Tibial artery (tissue), 4 donors: ENCODE measurements around the gene HSPB6.
A peak's percentile ranks its signal among the peaks of the same experiment; 100 is the strongest.

Source experiments
- DNase-seq, 2 donors: peaks; one replicate each; pipeline ENCODE4 v3.0.0-alpha.2; 2019
- H3K27ac ChIP-seq, 2 donors: fragments of 200-600 bp; sonication (generic) in 1 of 2; 1 replicate in 1 of 2; 2 replicates in 1 of 2; pipeline ENCODE4 v1.5.1; 2018 to 2019; ENCODE audit warnings: mild to moderate bottlenecking in 1 of 2
- H3K27me3 ChIP-seq, 2 donors: fragments of 200-600 bp; sonication (generic) in 1 of 2; one replicate each; pipeline versions ENCODE4 v1.5.1 to v1.6.0; 2016 to 2019
- H3K36me3 ChIP-seq, 3 donors: fragments of 200-600 bp; sonication (generic) in 2 of 3; one replicate each; pipeline ENCODE4 v1.5.1; 2016 to 2019; ENCODE audit warnings: mild to moderate bottlenecking in 2 of 3
- H3K4me1 ChIP-seq, 4 donors: fragments of 200-600 bp; sonication (generic) in 2 of 4; 1 replicate in 3 of 4; 2 replicates in 1 of 4; pipeline ENCODE4 v1.5.1; 2016 to 2019
- H3K4me3 ChIP-seq, 2 donors: fragments of 200-600 bp; sonication (generic) in 1 of 2; 1 replicate in 1 of 2; 2 replicates in 1 of 2; pipeline ENCODE4 v1.5.1; 2018 to 2019; ENCODE audit warnings: mild to moderate bottlenecking in 2 of 2
- H3K9me3 ChIP-seq, 3 donors: fragments of 200-600 bp; sonication (generic) in 1 of 3; one replicate each; pipeline ENCODE4 v1.5.1; 2016 to 2019
- CTCF ChIP-seq, 2 experiments: fragments of 200-600 bp in 1 of 2; fragments of 450-650 bp in 1 of 2; IDR thresholded peaks; one replicate each; pipeline ENCODE4 v1.5.1; 2017 to 2019; ENCODE audit warnings: antibody characterized with exemption in 2 of 2, mild to moderate bottlenecking in 1 of 2, moderate library complexity in 1 of 2
- intact Hi-C: fragments of 100-400 bp; cut with DNase I; formaldehyde crosslinking; loops from one replicate; pipeline ENCODE4 v1.15.0; 2023; ENCODE audit warnings: low total_unique reads

HSPB6 gene

GRCh38 chr19:35742121-35742724 is 14.6 kb downstream of the HSPB6 start, which contains the start of gene IGFLR1:
IGFLR1 (minus strand) TSS chr19:35742452; CDS start chr19:35741180, 1,272 bp downstream.
- H3K4me3 ChIP-seq: peak within 1 kb of the TSS; percentile 58 to 72

GRCh38 chr19:35741203-35741515 is 15.7 kb downstream of the HSPB6 start:
- Histone ChIP-seq H3K27ac (peak overlapping the region; percentile 79 to 90), H3K36me3 (peaks cover 15 to 37% (median 28%) of the 10 kb centered on the region in 3 donors), H3K9me3 (no peaks in the 10 kb centered on the region), H3K4me1 (peaks cover 0 to 40% (median 26%) of the 10 kb centered on the region in 4 donors), H3K27me3 (no peaks in the 10 kb centered on the region), H3K4me3 (peak overlapping the region; percentile 58 to 72)
- TF ChIP-seq CTCF (IDR thresholded peaks at IDR 0.05): no peak
- no peak for DNase-seq
- intact Hi-C loops: no loop called here

More at GRCh38 chr19:35742121-35742724, 14.6 kb downstream of the HSPB6 start, which contains the start of gene IGFLR1:
- Histone ChIP-seq H3K9me3 (no peaks in the 10 kb centered on the region), H3K27me3 (no peaks in the 10 kb centered on the region), H3K36me3 (peaks cover 15 to 27% (median 17%) of the 10 kb centered on the region in 3 donors), H3K27ac (peak within 1 kb of the TSS; percentile 79 to 90), H3K4me1 (peaks cover 0 to 47% (median 32%) of the 10 kb centered on the region in 4 donors)
- DNase-seq: no peak
- intact Hi-C loops: no loop called here
- no peak for TF ChIP-seq CTCF (IDR thresholded peaks at IDR 0.05)

- peak overlapping the region; percentile 58 to 72 for H3K4me3 ChIP-seq
- H3K36me3 ChIP-seq: peaks cover 15 to 43% (median 34%) of the 10 kb centered on the region in 3 donors
- H3K27me3 ChIP-seq: no peaks in the 10 kb centered on the region
- DNase-seq: peak; percentile 99
- intact Hi-C loops: no loop called here
- no peak for TF ChIP-seq CTCF (IDR thresholded peaks at IDR 0.05)
- peaks cover 0 to 35% (median 22%) of the 10 kb centered on the region in 4 donors for H3K4me1 ChIP-seq
- no peaks in the 10 kb centered on the region for H3K9me3 ChIP-seq
- peak overlapping the region; percentile 79 to 90 for H3K27ac ChIP-seq
Measured at GRCh38 chr19:35740423-35741202, 16.2 kb downstream of the HSPB6 start.

- no peaks in the 10 kb centered on the region for H3K27me3 ChIP-seq
- intact Hi-C loops: no loop called here
- peaks cover 15 to 48% (median 39%) of the 10 kb centered on the region in 3 donors for H3K36me3 ChIP-seq
- no peaks in the 10 kb centered on the region for H3K9me3 ChIP-seq
- peak overlapping the region; percentile 79 to 90 for H3K27ac ChIP-seq
- H3K4me1 ChIP-seq: peaks cover 0 to 35% (median 22%) of the 10 kb centered on the region in 4 donors
- TF ChIP-seq CTCF (IDR thresholded peaks at IDR 0.05): no peak
- DNase-seq: no peak
- peak overlapping the region; percentile 58 to 72 for H3K4me3 ChIP-seq
Measured at GRCh38 chr19:35740108-35740422, 16.8 kb downstream of the HSPB6 start.

GRCh38 chr19:35739275-35740107 is 17.3 kb downstream of the HSPB6 start:
- Histone ChIP-seq H3K27ac (peak overlapping the region; percentile 79 to 90), H3K4me1 (peaks cover 0 to 32% (median 21%) of the 10 kb centered on the region in 4 donors), H3K36me3 (peaks cover 15 to 54% (median 45%) of the 10 kb centered on the region in 3 donors), H3K27me3 (no peaks in the 10 kb centered on the region), H3K4me3 (peak overlapping the region; percentile 58 to 72), H3K9me3 (no peaks in the 10 kb centered on the region)
- intact Hi-C loops: no loop called here
- no peak for DNase-seq
- TF ChIP-seq CTCF (IDR thresholded peaks at IDR 0.05): no peak
